ENCODE data around the gene VSIG10. TPM values are rescaled to one million over a fixed set of nuclear protein-coding genes. Genes with fewer than 3 reads are reported as not detected.

VSIG10 gene
- total and polyA plus RNA-seq, 2 of the 13 experiments (the other 11 are each of a cell fraction or from before 2014, with no cell fraction given) = 25.6 to 42.5 TPM

DNA sequence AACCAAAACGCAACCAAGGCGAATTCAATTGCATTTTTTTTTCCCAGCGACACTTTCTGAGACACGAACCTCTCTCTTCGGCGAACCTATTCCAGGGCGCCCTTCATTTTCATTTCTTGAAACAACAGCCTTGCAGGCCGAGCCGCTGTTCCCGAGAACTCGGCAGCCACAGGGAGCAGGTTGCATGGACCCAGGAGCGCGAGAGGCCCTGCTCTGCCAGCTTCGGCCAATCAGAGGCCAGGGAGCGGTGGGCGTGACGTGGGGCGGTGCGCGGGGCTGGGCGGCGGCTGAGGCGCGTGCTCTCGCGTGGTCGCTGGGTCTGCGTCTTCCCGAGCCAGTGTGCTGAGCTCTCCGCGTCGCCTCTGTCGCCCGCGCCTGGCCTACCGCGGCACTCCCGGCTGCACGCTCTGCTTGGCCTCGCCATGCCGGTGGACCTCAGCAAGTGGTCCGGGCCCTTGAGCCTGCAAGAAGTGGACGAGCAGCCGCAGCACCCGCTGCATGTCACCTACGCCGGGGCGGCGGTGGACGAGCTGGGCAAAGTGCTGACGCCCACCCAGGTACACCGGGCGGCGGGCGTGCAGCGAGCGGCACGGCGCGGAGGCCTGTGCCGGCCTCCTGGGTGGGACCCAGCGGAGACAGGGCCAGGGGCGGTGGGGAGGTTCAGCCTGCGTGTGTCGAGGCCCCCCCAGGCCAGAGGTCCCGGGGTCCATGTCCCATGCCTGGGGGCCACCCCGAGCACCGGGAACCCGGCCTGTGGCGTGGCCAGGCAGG is 32.2 kb upstream of the VSIG10 start, which contains the start of gene PEBP1 (continued):
- TF ChIP-seq, protein P1, sequence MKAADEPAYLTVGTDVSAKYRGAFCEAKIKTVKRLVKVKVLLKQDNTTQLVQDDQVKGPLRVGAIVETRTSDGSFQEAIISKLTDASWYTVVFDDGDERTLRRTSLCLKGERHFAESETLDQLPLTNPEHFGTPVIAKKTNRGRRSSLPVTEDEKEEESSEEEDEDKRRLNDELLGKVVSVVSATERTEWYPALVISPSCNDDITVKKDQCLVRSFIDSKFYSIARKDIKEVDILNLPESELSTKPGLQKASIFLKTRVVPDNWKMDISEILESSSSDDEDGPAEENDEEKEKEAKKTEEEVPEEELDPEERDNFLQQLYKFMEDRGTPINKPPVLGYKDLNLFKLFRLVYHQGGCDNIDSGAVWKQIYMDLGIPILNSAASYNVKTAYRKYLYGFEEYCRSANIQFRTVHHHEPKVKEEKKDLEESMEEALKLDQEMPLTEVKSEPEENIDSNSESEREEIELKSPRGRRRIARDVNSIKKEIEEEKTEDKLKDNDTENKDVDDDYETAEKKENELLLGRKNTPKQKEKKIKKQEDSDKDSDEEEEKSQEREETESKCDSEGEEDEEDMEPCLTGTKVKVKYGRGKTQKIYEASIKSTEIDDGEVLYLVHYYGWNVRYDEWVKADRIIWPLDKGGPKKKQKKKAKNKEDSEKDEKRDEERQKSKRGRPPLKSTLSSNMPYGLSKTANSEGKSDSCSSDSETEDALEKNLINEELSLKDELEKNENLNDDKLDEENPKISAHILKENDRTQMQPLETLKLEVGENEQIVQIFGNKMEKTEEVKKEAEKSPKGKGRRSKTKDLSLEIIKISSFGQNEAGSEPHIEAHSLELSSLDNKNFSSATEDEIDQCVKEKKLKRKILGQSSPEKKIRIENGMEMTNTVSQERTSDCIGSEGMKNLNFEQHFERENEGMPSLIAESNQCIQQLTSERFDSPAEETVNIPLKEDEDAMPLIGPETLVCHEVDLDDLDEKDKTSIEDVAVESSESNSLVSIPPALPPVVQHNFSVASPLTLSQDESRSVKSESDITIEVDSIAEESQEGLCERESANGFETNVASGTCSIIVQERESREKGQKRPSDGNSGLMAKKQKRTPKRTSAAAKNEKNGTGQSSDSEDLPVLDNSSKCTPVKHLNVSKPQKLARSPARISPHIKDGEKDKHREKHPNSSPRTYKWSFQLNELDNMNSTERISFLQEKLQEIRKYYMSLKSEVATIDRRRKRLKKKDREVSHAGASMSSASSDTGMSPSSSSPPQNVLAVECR (CRISPR knock-in tag; IDR thresholded peaks at IDR 0.05; ENCODE audit: borderline replicate concordance) = peak; percentile 96
- TF ChIP-seq ZNF781 (CRISPR knock-in tag; IDR thresholded peaks at IDR 0.05; ENCODE audit: borderline replicate concordance, not compliant biosample characterization) = peak; percentile 72
- TF ChIP-seq FOXP1 (IDR thresholded peaks at IDR 0.05) = no peak
- TF ChIP-seq FOXP1 (CRISPR knock-in tag; IDR thresholded peaks at IDR 0.05) = 0 out of 2 replicates have a peak, but pooled peaks have one; percentile 28
- no peak for TF ChIP-seq ZBTB1 (CRISPR knock-in tag; IDR thresholded peaks at IDR 0.05; ENCODE audit: borderline replicate concordance)
- TF ChIP-seq, protein P2, sequence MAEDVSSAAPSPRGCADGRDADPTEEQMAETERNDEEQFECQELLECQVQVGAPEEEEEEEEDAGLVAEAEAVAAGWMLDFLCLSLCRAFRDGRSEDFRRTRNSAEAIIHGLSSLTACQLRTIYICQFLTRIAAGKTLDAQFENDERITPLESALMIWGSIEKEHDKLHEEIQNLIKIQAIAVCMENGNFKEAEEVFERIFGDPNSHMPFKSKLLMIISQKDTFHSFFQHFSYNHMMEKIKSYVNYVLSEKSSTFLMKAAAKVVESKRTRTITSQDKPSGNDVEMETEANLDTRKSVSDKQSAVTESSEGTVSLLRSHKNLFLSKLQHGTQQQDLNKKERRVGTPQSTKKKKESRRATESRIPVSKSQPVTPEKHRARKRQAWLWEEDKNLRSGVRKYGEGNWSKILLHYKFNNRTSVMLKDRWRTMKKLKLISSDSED (CRISPR knock-in tag; IDR thresholded peaks at IDR 0.05) = no peak
- TF ChIP-seq, protein P3, sequence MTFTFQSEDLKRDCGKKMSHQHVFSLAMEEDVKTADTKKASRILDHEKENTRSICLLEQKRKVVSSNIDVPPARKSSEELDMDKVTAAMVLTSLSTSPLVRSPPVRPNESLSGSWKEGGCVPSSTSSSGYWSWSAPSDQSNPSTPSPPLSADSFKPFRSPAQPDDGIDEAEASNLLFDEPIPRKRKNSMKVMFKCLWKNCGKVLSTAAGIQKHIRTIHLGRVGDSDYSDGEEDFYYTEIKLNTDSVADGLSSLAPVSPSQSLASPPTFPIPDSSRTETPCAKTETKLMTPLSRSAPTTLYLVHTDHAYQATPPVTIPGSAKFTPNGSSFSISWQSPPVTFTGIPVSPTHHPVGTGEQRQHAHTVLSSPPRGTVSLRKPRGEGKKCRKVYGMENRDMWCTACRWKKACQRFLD (CRISPR knock-in tag; IDR thresholded peaks at IDR 0.05; ENCODE audit: borderline replicate concordance) = 0 out of 2 replicates have a peak, but pooled peaks have one; percentile 67
- TF ChIP-seq ZNF546 (CRISPR knock-in tag; conservative IDR thresholded peaks at IDR 0.05) = peak; percentile 77; the same call in 1 of the 2 replicates
- TF ChIP-seq, protein P4, sequence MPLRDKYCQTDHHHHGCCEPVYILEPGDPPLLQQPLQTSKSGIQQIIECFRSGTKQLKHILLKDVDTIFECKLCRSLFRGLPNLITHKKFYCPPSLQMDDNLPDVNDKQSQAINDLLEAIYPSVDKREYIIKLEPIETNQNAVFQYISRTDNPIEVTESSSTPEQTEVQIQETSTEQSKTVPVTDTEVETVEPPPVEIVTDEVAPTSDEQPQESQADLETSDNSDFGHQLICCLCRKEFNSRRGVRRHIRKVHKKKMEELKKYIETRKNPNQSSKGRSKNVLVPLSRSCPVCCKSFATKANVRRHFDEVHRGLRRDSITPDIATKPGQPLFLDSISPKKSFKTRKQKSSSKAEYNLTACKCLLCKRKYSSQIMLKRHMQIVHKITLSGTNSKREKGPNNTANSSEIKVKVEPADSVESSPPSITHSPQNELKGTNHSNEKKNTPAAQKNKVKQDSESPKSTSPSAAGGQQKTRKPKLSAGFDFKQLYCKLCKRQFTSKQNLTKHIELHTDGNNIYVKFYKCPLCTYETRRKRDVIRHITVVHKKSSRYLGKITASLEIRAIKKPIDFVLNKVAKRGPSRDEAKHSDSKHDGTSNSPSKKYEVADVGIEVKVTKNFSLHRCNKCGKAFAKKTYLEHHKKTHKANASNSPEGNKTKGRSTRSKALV (CRISPR knock-in tag; IDR thresholded peaks at IDR 0.05) = peak; percentile 70
- TF ChIP-seq KDM6A (CRISPR knock-in tag; IDR thresholded peaks at IDR 0.05; ENCODE audit: low read depth) = no peak
- TF ChIP-seq RAD51 (IDR thresholded peaks at IDR 0.05; ENCODE audit: borderline replicate concordance) = no peak
- peak; percentile 68; the same call in 1 of the 2 replicates for TF ChIP-seq ZNF619 (CRISPR knock-in tag; IDR thresholded peaks at IDR 0.05)
- no peak for TF ChIP-seq SNRNP70 (IDR thresholded peaks at IDR 0.05; ENCODE audit: low read depth, low read length)
- no peak for TF ChIP-seq RARG (CRISPR knock-in tag; IDR thresholded peaks at IDR 0.05; ENCODE audit: low read depth)
- TF ChIP-seq, protein P5, sequence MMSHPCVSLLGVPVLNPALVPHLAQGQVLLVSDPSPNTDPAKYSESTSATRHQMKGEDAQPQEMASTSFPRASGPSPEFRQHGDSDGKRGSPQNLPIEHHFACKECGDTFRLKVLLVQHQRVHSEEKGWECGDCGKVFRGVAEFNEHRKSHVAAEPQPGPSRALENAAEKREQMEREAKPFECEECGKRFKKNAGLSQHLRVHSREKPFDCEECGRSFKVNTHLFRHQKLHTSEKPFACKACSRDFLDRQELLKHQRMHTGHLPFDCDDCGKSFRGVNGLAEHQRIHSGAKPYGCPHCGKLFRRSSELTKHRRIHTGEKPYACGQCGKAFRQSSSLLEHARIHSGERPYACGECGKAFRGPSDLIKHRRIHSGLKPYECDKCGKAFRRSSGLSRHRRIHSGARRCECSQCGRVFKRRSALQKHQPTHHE (CRISPR knock-in tag; IDR thresholded peaks at IDR 0.05; ENCODE audit: borderline replicate concordance) = peak; percentile 86; the same call in 1 of the 2 replicates
- TF ChIP-seq WIZ (CRISPR knock-in tag; IDR thresholded peaks at IDR 0.05) = peak; percentile 51; the same call in 1 of the 2 replicates
- peak; percentile 80; the same call in 1 of the 2 replicates for TF ChIP-seq SNAPC2 (CRISPR knock-in tag; IDR thresholded peaks at IDR 0.05)
- TF ChIP-seq, protein P6, sequence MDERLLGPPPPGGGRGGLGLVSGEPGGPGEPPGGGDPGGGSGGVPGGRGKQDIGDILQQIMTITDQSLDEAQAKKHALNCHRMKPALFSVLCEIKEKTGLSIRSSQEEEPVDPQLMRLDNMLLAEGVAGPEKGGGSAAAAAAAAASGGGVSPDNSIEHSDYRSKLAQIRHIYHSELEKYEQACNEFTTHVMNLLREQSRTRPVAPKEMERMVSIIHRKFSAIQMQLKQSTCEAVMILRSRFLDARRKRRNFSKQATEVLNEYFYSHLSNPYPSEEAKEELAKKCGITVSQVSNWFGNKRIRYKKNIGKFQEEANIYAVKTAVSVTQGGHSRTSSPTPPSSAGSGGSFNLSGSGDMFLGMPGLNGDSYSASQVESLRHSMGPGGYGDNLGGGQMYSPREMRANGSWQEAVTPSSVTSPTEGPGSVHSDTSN (CRISPR knock-in tag; IDR thresholded peaks at IDR 0.05) = no peak
